HG03097 (cell line): ENCODE data around the gene BBS10.
"Not testable (repeated sequence)": the region's sequence is repeated elsewhere in the genome, so short reads cannot be mapped to it uniquely, and the experiment has no call there.

ENCODE experiments used
- ATAC-seq: cut with Tn5 transposase; IDR thresholded peaks from one replicate; pipeline ENCODE4 v1.9.1; 2021; ENCODE audit not compliant: unreplicated experiment, low FRiP score

BBS10 gene

DNA sequence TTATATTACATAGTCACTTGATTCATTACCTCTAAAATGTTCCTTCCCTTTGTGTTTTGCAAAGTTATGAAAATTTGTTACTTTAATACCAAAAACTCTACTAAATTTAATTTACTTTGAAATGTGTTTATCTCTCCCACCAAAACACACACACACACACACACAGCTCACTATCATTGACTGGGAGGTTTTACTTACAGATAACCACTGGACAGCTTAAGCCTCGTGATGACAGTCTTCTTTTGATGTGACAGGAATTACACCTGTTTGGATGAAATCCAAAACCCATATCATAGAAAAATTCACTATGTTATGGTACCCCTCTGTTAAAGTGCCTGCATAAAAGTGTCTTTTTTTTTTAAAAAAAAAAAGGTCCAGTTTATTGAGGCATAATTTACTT is 15.6 kb downstream of the BBS10 start:
- no peak for ATAC-seq

DNA sequence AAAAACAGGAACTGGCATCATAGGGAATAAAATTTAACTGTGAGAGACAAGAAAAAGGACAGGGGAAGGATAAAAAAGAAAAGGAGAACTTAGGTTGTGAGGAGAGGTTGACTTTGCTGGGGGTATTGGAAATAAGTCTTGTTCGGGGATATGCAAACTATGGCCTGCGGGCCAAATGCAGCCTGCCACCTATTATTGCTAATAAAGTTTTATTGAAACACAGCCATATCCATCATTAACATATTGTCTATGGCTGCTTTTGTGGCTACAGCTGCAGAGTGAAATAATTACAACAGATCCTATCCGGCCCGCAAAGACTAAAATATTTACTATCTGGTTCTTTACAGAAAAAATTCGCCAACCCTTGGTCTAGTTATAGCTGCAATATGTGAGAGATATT is 18.6 kb downstream of the BBS10 start:
- ATAC-seq, result no peak

GRCh38 chr12:76329159-76329558 is 19.1 kb downstream of the BBS10 start:
- no peak for ATAC-seq

DNA sequence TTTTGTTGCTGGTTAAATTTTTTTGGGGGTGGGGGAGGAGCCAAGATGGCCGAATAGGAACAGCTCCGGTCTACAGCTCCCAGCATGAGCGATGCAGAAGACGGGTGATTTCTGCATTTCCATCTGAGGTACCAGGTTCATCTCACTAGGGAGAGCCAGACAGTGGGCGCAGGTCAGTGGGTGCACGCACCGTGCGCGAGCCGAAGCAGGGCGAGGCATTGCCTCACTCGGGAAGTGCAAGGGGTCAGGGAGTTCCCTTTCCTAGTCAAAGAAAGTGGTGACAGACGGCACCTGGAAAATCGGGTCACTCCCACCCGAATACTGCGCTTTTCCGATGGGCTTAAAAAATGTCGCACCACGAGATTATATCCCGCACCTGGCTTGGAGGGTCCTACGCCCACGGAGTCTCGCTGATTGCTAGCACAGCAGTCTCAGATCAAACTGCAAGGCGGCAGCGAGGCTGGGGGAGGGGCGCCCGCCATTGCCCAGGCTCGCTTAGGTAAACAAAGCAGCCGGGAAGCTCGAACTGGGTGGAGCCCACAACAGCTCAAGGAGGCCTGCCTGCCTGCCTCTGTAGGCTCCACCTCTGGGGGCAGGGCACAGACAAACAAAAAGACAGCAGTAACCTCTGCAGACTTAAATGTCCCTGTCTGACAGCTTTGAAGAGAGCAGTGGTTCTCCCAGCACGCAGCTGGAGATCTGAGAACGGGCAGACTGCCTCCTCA is 28.5 kb downstream of the BBS10 start:
- ATAC-seq, result not testable (repeated sequence)

- no peak for ATAC-seq
Observed at GRCh38 chr12:76318773-76319594, 29.2 kb downstream of the BBS10 start.

DNA sequence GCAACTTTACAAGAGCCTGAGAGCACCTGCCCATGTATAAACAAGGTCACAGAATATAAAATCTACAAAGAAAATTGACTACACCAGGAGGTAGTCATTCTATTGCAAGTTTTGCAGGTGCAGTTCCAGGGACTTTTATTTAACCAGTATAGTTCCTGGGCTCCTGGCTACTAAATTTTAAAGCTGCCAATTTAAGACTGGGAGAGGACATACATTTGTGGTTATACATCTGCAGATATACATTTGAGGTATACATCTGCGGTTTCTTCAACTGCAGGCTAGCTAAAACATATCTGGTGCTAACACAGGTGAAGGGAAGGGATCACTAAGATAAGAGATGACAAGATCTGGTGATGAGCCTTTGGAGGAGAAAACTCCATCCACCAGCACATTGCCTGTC is 30.2 kb downstream of the BBS10 start:
- ATAC-seq, result no peak

- ATAC-seq, result no peak
Observed at GRCh38 chr12:76316468-76316867, 31.7 kb downstream of the BBS10 start.

- ATAC-seq, result no peak
Observed at GRCh38 chr12:76313299-76313698, 34.9 kb downstream of the BBS10 start.

GRCh38 chr12:76312315-76312714 is 35.9 kb downstream of the BBS10 start:
- ATAC-seq, result no peak

GRCh38 chr12:76311796-76312195 is 36.4 kb downstream of the BBS10 start:
- ATAC-seq, result no peak

- ATAC-seq, result no peak
Observed at GRCh38 chr12:76310110-76310509, 38.1 kb downstream of the BBS10 start.

- ATAC-seq, result no peak
Observed at GRCh38 chr12:76308866-76309265, 39.3 kb downstream of the BBS10 start.

- no peak for ATAC-seq
Observed at GRCh38 chr12:76307083-76307482, 41.1 kb downstream of the BBS10 start.

DNA sequence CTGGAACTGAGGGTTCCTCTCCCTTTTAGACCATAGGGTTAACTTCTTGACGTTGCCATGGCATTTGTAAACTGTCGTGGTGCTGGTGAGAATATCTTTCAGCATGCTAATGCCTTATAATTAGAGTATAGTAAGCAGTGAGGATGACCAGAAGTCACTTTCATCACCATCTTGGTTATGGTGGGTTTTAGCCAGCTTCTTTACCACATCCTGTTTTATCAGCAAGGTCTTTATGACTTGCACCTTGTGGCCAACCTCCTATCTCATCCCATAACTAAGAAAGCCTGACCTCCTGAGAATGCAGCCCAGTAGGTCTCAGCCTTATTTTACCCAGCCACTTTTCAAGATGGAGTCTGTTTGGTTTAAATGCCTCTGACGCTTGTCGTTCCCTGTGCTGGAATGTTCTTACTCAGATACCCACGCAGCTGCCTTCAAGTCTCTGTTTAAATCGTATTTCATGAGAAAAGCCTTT is 44.2 kb downstream of the BBS10 start:
- ATAC-seq, result no peak

DNA sequence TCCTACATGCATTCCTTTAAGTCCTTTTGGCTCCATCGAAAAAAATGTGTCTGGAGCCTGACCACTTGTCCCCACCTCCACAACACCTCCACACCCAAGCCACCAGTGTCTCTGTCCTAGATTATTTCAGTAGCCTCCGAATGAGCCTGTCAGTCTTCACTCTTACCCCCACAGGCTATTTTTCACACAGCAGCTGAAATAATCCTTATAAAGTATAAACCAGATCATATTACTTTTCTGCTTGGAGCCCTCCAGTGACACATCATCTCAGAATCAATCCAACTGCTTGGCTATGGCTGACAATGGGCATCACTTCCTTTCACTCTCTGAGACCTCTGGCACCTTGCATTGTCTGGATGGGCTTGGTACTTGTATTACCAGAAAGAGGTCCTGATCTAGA is 44.9 kb downstream of the BBS10 start:
- no peak for ATAC-seq

DNA sequence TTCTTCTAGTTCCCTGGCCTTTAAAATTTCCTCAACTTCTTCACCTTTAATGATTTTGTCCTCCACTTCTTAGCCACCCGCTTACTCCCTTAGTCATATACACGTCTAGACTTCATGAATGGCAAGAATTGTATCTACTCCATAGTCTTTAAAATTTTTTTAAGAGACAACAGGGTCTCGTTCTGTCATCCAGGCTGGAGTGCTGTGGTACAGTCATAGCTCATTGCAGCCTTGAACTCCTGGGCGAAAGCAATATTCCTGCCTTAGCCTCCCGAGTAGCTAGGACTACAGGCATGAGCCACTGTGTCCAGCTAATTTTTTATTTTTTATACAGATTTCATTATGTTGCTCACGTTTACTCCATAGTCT is 47.9 kb downstream of the BBS10 start:
- no peak for ATAC-seq

DNA sequence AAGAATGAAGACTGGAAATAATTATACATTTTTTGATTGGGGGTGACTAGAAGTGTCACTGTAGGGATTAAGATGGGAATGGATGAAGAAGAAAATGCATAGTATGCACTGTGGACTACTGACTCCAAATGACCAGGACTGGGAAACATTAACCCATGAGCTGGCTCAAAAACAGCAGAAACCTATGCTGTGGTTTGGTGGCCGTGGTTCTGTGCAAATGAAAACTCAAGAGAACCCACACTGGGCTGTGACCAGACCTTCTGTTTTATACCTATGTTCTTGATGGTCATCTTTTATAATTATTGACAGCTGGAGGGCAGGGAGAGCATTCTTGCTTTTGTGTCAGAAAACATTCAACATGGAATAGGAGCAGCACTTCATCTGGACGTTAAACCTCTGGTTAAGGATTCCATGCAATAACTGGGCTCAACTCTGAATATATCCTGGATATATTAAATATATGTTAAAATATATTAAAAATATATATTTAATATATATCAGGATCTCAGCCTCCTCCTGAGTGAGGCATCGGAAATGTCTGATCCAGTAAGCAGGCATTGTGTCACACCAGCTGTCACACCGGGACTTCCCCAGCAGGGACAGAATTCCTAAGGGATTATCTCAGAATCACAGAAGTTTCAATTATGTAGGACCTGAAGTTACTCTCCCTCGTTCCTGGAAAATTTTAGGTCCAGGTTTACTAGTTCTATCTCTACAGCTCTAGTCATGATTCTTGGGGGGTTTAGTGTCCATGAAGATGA is 48.5 kb downstream of the BBS10 start:
- no peak for ATAC-seq
